Brain microvascular endothelial cell (primary cell): ENCODE results near the gene VAMP4.

ENCODE experiments used
- DNase-seq: peaks from one replicate; pipeline ENCODE4 v3.0.0-alpha.2; 2020
- H3K27ac ChIP-seq: fragments of 250-450 bp; sonication (Bioruptor Pico); 2 replicates; pipeline ENCODE4 v1.5.1; 2020; ENCODE audit warnings: mild to moderate bottlenecking, moderate library complexity
- H3K27me3 ChIP-seq: fragments of 250-450 bp; sonication (Bioruptor Pico); replicated peaks from 2 replicates; pipeline ENCODE4 v1.5.1; 2020; ENCODE audit warnings: mild to moderate bottlenecking
- H3K36me3 ChIP-seq: fragments of 250-450 bp; sonication (Bioruptor Pico); replicated peaks from 2 replicates; pipeline ENCODE4 v1.5.1; 2020; ENCODE audit warnings: mild to moderate bottlenecking
- H3K4me3 ChIP-seq: 2 replicates; pipeline ENCODE4 v1.5.1; 2011; ENCODE audit warnings: low read depth, mild to moderate bottlenecking, control low read depth, low read length, moderate library complexity
- CTCF ChIP-seq: IDR thresholded peaks from 2 replicates; pipeline ENCODE4 v1.5.1; 2011; ENCODE audit warnings: low read depth, mild to moderate bottlenecking, moderate library complexity, low read length, control low read depth, inconsistent platforms; ENCODE audit errors: missing control alignments
- in situ Hi-C: cut with HindIII; loops from 2 replicates; pipeline ENCODE4 v1.10.0; 2017; ENCODE audit warnings: low sequenced_read_pairs, low pct_ligation_motif_present

Gene VAMP4

GRCh38 chr1:171741872-171742576 lies at the start of gene VAMP4:
Gene VAMP4 (minus strand): TSS chr1:171742065. CDS start chr1:171738414, 3,651 bp downstream.
- peaks cover under 1% of the 10 kb centered on the region for H3K36me3 ChIP-seq
- peak; percentile 76 for DNase-seq
- H3K27ac ChIP-seq, result peak within 1 kb of the TSS; percentile 93
- H3K4me3 ChIP-seq, result peak within 1 kb of the TSS; percentile 84
- in situ Hi-C loops, result no loop called here
- TF ChIP-seq CTCF, result no peak
- H3K27me3 ChIP-seq, result no peaks in the 10 kb centered on the region

GRCh38 chr1:171790318-171790717 lies 48.5 kb upstream of the VAMP4 start:
- Histone ChIP-seq H3K4me3 (no peak overlapping the region), H3K27ac (no peak overlapping the region), H3K27me3 (no peaks in the 10 kb centered on the region), H3K36me3 (peaks cover 62% of the 10 kb centered on the region)
- no peak for DNase-seq
- in situ Hi-C loops, result no loop called here
- no peak for TF ChIP-seq CTCF

- in situ Hi-C loops, result no loop called here
- Histone ChIP-seq H3K27ac (no peak overlapping the region), H3K4me3 (no peak overlapping the region), H3K27me3 (no peaks in the 10 kb centered on the region), H3K36me3 (peaks cover 73% of the 10 kb centered on the region)
- no peak for TF ChIP-seq CTCF
- peak; percentile 59 for DNase-seq
Observed at GRCh38 chr1:171788696-171789095, 46.8 kb upstream of the VAMP4 start.

GRCh38 chr1:171787686-171788480 lies 46.0 kb upstream of the VAMP4 start:
- Histone ChIP-seq H3K36me3 (peaks cover 75% of the 10 kb centered on the region), H3K4me3 (no peak overlapping the region), H3K27ac (no peak overlapping the region), H3K27me3 (no peaks in the 10 kb centered on the region)
- in situ Hi-C loops, result no loop called here
- DNase-seq, result no peak
- no peak for TF ChIP-seq CTCF

- H3K36me3 ChIP-seq, result peaks cover 67% of the 10 kb centered on the region
- no peaks in the 10 kb centered on the region for H3K27me3 ChIP-seq
- no peak overlapping the region for H3K27ac ChIP-seq
- in situ Hi-C loops, result no loop called here
- no peak for TF ChIP-seq CTCF
- no peak overlapping the region for H3K4me3 ChIP-seq
- DNase-seq, result no peak
Observed at GRCh38 chr1:171786534-171786933, 44.7 kb upstream of the VAMP4 start.
